ENCODE results near the gene APEH. TPM values are rescaled to one million over a fixed set of nuclear protein-coding genes. Genes with fewer than 3 reads are reported as not detected.

The APEH gene
- total RNA-seq, 1 experiment from 2014 or later = 246 TPM

DNA sequence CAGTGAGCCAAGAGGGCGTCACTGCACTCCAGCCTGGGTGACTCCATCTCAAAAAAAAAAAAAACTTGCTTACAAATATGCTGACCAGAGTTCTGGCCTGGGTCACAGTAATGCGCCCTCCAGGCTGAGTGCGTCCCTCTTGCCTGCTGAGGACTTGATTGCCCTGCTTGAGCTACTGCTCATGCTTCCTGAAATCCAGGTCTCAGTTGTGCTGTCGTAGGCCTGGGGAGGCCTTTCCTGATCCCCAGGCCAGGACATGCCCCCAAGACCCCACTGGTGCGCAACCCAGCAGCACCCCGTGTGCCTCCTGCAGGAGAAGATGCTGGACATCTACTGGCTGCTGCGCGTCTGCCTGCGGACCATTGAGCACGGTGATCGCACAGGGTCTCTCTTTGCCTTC is 38.0 kb downstream of the APEH start:
- no peak overlapping the region for H3K4me2 ChIP-seq (ENCODE audit: low read length)
- DNase-seq (ENCODE audit: low read depth, low spot score) = no peak
- POLR2A ChIA-PET = no interaction called here
- intact Hi-C loops (cut with micrococcal nuclease) = no loop called here
- CTCF ChIA-PET = no interaction called here
- no peaks in the 10 kb centered on the region; a peak in 2 of 4 replicates for H3K36me3 ChIP-seq (ENCODE audit: control insufficient read depth in 1 of 2, insufficient read depth in 2 of 2, low read length in 2 of 2)
- no peak for TF ChIP-seq TCF7L2 (IDR thresholded peaks at IDR 0.05; ENCODE audit: borderline replicate concordance, extremely low read depth, insufficient read depth, insufficient read length)
- TF ChIP-seq ZNF274 (IDR thresholded peaks at IDR 0.05; ENCODE audit: low read depth, low read length) = no peak
- no peak for TF ChIP-seq ZFX (IDR thresholded peaks at IDR 0.05)
- no peak for TF ChIP-seq SRF (IDR thresholded peaks at IDR 0.05; ENCODE audit: low read depth)
- TF ChIP-seq JUND (IDR thresholded peaks at IDR 0.05) = no peak
- TF ChIP-seq, protein P1, sequence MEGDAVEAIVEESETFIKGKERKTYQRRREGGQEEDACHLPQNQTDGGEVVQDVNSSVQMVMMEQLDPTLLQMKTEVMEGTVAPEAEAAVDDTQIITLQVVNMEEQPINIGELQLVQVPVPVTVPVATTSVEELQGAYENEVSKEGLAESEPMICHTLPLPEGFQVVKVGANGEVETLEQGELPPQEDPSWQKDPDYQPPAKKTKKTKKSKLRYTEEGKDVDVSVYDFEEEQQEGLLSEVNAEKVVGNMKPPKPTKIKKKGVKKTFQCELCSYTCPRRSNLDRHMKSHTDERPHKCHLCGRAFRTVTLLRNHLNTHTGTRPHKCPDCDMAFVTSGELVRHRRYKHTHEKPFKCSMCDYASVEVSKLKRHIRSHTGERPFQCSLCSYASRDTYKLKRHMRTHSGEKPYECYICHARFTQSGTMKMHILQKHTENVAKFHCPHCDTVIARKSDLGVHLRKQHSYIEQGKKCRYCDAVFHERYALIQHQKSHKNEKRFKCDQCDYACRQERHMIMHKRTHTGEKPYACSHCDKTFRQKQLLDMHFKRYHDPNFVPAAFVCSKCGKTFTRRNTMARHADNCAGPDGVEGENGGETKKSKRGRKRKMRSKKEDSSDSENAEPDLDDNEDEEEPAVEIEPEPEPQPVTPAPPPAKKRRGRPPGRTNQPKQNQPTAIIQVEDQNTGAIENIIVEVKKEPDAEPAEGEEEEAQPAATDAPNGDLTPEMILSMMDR (IDR thresholded peaks at IDR 0.05 in 2 of 3, conservative IDR thresholded peaks at IDR 0.05 in 1 of 3; ENCODE audit: borderline replicate concordance in 1 of 3, insufficient read depth in 1 of 3, low read depth in 2 of 3, low read length in 2 of 3) = no peak
- TF ChIP-seq EGR1 (IDR thresholded peaks at IDR 0.05; ENCODE audit: low read depth) = no peak
- TF ChIP-seq SIN3A (IDR thresholded peaks at IDR 0.05; ENCODE audit: low read depth) = no peak
- TF ChIP-seq YY1 (IDR thresholded peaks at IDR 0.05; ENCODE audit: extremely low read depth, insufficient replicate concordance, low read depth, low read length) = no peak
- TF ChIP-seq, protein P2, sequence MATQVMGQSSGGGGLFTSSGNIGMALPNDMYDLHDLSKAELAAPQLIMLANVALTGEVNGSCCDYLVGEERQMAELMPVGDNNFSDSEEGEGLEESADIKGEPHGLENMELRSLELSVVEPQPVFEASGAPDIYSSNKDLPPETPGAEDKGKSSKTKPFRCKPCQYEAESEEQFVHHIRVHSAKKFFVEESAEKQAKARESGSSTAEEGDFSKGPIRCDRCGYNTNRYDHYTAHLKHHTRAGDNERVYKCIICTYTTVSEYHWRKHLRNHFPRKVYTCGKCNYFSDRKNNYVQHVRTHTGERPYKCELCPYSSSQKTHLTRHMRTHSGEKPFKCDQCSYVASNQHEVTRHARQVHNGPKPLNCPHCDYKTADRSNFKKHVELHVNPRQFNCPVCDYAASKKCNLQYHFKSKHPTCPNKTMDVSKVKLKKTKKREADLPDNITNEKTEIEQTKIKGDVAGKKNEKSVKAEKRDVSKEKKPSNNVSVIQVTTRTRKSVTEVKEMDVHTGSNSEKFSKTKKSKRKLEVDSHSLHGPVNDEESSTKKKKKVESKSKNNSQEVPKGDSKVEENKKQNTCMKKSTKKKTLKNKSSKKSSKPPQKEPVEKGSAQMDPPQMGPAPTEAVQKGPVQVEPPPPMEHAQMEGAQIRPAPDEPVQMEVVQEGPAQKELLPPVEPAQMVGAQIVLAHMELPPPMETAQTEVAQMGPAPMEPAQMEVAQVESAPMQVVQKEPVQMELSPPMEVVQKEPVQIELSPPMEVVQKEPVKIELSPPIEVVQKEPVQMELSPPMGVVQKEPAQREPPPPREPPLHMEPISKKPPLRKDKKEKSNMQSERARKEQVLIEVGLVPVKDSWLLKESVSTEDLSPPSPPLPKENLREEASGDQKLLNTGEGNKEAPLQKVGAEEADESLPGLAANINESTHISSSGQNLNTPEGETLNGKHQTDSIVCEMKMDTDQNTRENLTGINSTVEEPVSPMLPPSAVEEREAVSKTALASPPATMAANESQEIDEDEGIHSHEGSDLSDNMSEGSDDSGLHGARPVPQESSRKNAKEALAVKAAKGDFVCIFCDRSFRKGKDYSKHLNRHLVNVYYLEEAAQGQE (IDR thresholded peaks at IDR 0.05; ENCODE audit: low read depth) = no peak
- no peak for TF ChIP-seq SP1 (IDR thresholded peaks at IDR 0.05; ENCODE audit: low read depth)
- TF ChIP-seq POLR2AphosphoS5 (IDR thresholded peaks at IDR 0.05; ENCODE audit: low read depth, low read length) = no peak
- TF ChIP-seq, protein P3, sequence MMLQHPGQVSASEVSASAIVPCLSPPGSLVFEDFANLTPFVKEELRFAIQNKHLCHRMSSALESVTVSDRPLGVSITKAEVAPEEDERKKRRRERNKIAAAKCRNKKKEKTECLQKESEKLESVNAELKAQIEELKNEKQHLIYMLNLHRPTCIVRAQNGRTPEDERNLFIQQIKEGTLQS (IDR thresholded peaks at IDR 0.05) = no peak
- TF ChIP-seq RAD21 (IDR thresholded peaks at IDR 0.05; ENCODE audit: low read depth) = no peak
- no peak for TF ChIP-seq ELF1 (IDR thresholded peaks at IDR 0.05; ENCODE audit: borderline replicate concordance, low read depth)
- no peak for TF ChIP-seq CEBPB (IDR thresholded peaks at IDR 0.05; ENCODE audit: low read depth)
- no peak for TF ChIP-seq CBX3 (IDR thresholded peaks at IDR 0.05; ENCODE audit: low read depth)
- TF ChIP-seq EZH2 (IDR thresholded peaks at IDR 0.05) = no peak
- TF ChIP-seq FOSL1 (IDR thresholded peaks at IDR 0.05; ENCODE audit: low read depth) = no peak
- no peaks in the 10 kb centered on the region for H4K20me1 ChIP-seq (ENCODE audit: insufficient read depth)
- H3K4me3 ChIP-seq (replicated peaks in 1 of 2; ENCODE audit: low read depth in 1 of 2, low read length in 2 of 2) = no peak overlapping the region
- H3K9me3 ChIP-seq (ENCODE audit: control insufficient read depth in 1 of 2, insufficient read depth in 1 of 2, low read depth in 1 of 2, low read length in 2 of 2) = no peaks in the 10 kb centered on the region
- RAD21 ChIA-PET (ENCODE audit: low non-redundant PET in 1 of 2, low total read pairs in 2 of 2, uncharacterized antibody in 2 of 2, unreplicated experiment in 2 of 2) = no interaction called here
- ATAC-seq = no peak
- no peaks in the 10 kb centered on the region for H3K27me3 ChIP-seq (ENCODE audit: insufficient read depth, low read length)
- H3K79me2 ChIP-seq (ENCODE audit: insufficient read depth, low read length) = no peaks in the 10 kb centered on the region
- no peak overlapping the region for H2AFZ ChIP-seq (ENCODE audit: low read depth, low read length, poor library complexity, severe bottlenecking)
- H3K9ac ChIP-seq (ENCODE audit: low read length) = no peak overlapping the region
- no peaks in the 10 kb centered on the region for H3K9me2 ChIP-seq (ENCODE audit: insufficient read depth)
- no peaks in the 10 kb centered on the region for H3K4me1 ChIP-seq (ENCODE audit: control insufficient read depth in 1 of 2, insufficient read depth in 2 of 2, low read length in 2 of 2)
- BruUV-seq (replicated peaks) = no TSS peak
- H3K27ac ChIP-seq (ENCODE audit: low read depth, low read length) = no peak overlapping the region

Data from HCT116 (cell line).